CD4-positive, alpha-beta T cell treated with Interleukin-6 for 4 hours (primary cell): ENCODE measurements around the gene NRROS.

Experiments used
- DNase-seq: peaks from one replicate; pipeline ENCODE4 v3.0.0-alpha.2; 2020; ENCODE audit warnings: mixed read lengths

NRROS gene

GRCh38 chr3:196651819-196652218 lies 12.3 kb downstream of the NRROS start:
- no peak for DNase-seq

GRCh38 chr3:196652961-196653795 lies 13.7 kb downstream of the NRROS start:
- no peak for DNase-seq

- DNase-seq, result no peak
These were observed 14.7 kb downstream of the NRROS start for GRCh38 chr3:196654006-196654734.

- no peak for DNase-seq
These were observed 15.2 kb downstream of the NRROS start for GRCh38 chr3:196654735-196655090.

GRCh38 chr3:196655496-196655895 lies 16.0 kb downstream of the NRROS start:
- no peak for DNase-seq

- no peak for DNase-seq
These were observed 16.7 kb downstream of the NRROS start for GRCh38 chr3:196656213-196656612.

- no peak for DNase-seq
These were observed 20.4 kb downstream of the NRROS start for GRCh38 chr3:196659901-196660351.

- no peak for DNase-seq
These were observed 21.1 kb downstream of the NRROS start for GRCh38 chr3:196660381-196661166.

- DNase-seq, result no peak
These were observed 21.9 kb downstream of the NRROS start for GRCh38 chr3:196661400-196661799.

- DNase-seq, result no peak
These were observed 22.5 kb downstream of the NRROS start for GRCh38 chr3:196662033-196662432.

- no peak for DNase-seq
These were observed 23.4 kb downstream of the NRROS start for GRCh38 chr3:196662711-196663571.

- DNase-seq, result no peak
These were observed 26.7 kb downstream of the NRROS start for GRCh38 chr3:196666001-196666867.

- DNase-seq, result no peak
These were observed 27.7 kb downstream of the NRROS start for GRCh38 chr3:196667056-196667825.

GRCh38 chr3:196670339-196670738 lies 30.8 kb downstream of the NRROS start:
- peak; percentile 19 for DNase-seq

- DNase-seq, result no peak
These were observed 34.1 kb downstream of the NRROS start for GRCh38 chr3:196673632-196674031.

- DNase-seq, result no peak
These were observed 37.9 kb downstream of the NRROS start for GRCh38 chr3:196677353-196677752.

- DNase-seq, result no peak
These were observed 38.4 kb downstream of the NRROS start for GRCh38 chr3:196677931-196678330.

- DNase-seq, result peak; percentile 75
These were observed 45.3 kb downstream of the NRROS start for GRCh38 chr3:196684548-196685407.

GRCh38 chr3:196686436-196686835 lies 46.9 kb downstream of the NRROS start:
- no peak for DNase-seq

- no peak for DNase-seq
These were observed 48.9 kb downstream of the NRROS start for GRCh38 chr3:196688349-196688748.
